ENCODE results near the gene LYPD3. TPM values are rescaled to one million over a fixed set of nuclear protein-coding genes. Genes with fewer than 3 reads are reported as not detected.

Gene LYPD3
- total RNA-seq, result 0.38 TPM in 1 of 2 replicates, not detected in the other

GRCh38 chr19:43465468-43466120 lies at the start of gene LYPD3:
TSS of gene LYPD3 (minus strand) at chr19:43465608. CDS start at chr19:43465571, 37 bp downstream.

DNA sequence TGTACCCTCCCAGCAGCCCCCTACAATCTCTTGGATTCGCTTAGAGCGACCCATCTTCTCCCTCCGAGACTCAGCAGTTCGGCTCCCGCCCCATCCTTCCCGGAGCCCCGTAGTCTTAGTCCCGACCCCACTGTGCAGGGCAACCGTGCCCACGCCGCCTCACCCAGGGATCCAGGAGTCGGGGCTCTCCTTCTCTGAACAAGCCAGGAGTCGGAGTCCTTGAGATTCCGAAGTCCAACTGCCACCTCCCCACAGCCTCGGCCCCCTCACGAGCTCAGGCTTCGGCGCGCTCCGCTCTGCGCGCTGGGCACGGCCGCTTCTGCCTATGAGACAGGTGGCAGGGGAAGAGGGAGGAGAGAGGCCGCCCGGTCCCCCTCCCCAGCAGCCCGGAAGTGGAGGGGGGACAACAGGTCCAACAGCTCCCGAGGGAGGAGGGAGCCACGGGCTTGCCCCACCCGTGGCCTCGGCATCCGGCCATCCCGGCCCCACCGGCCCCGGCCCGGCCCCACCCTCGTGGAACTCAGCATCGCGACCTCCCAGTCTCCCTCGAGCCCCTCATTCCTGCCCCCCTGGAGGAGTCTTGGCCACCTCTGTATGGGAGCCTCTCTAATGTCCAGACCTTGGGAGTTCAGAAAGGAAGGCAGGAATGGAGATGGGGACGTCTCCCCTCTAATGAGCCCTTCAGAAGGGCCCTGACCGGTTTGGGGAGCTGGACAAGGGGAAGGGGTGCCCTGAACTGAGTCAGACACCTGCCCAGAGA lies 39.2 kb upstream of the LYPD3 start, which contains the start of gene PHLDB3:
Gene PHLDB3, minus strand, starts transcription at position 321 of the 760 bp plus-strand sequence. CDS start 628 bp downstream, outside the sequence.

GRCh38 chr19:43414554-43414953 lies 50.9 kb downstream of the LYPD3 start, which contains the start of gene TEX101:
TSS of gene TEX101 (plus strand) at chr19:43414890. CDS start at chr19:43415920, 1,030 bp downstream.

Other genes starting within 250 kb of the LYPD3 start
- 0.13 TPM in 1 of 2 replicates, not detected in the other for gene PSG9, start 196.1 kb downstream of the LYPD3 start, total RNA-seq
- gene CD177, start 111.9 kb downstream of the LYPD3 start, total RNA-seq, result not detected in 2 replicates
- gene TEX101, start 50.7 kb downstream of the LYPD3 start, total RNA-seq, result not detected in 2 replicates
- gene PHLDB3, start 39.1 kb upstream of the LYPD3 start, total RNA-seq, result 4.1 and 6.3 TPM in 2 replicates
- gene ETHE1, start 61.6 kb upstream of the LYPD3 start, total RNA-seq, result 61.3 and 106 TPM in 2 replicates
- gene ZNF575, start 67.6 kb upstream of the LYPD3 start, total RNA-seq, result 0.16 and 0.76 TPM in 2 replicates
- 34.4 and 45.0 TPM in 2 replicates for gene XRCC1, start 109.9 kb upstream of the LYPD3 start, total RNA-seq
- gene PINLYP, start 110.2 kb upstream of the LYPD3 start, total RNA-seq, result 1.3 and 4.6 TPM in 2 replicates
- 19.4 and 26.5 TPM in 2 replicates for gene IRGQ, start 130.5 kb upstream of the LYPD3 start, total RNA-seq
- 8.9 and 16.0 TPM in 2 replicates for gene ZNF576, start 131.0 kb upstream of the LYPD3 start, total RNA-seq
- 0.16 and 0.25 TPM in 2 replicates for gene SRRM5, start 146.5 kb upstream of the LYPD3 start, total RNA-seq
- gene ZNF428, start 154.0 kb upstream of the LYPD3 start, total RNA-seq, result 45.3 and 73.3 TPM in 2 replicates
- gene CADM4, start 174.2 kb upstream of the LYPD3 start, total RNA-seq, result 24.4 and 39.2 TPM in 2 replicates
- 40.7 and 139 TPM in 2 replicates for gene PLAUR, start 204.6 kb upstream of the LYPD3 start, total RNA-seq